SU-DHL-6 (cell line): ENCODE measurements around the gene LCOR.

Experiments
- H2AFZ ChIP-seq: fragments of 200-600 bp; sonication (generic); 2 replicates; pipeline ENCODE4 v1.6.1; 2014; ENCODE audit warnings: low read depth, mild to moderate bottlenecking, moderate library complexity, mixed read lengths, antibody characterized with exemption, low read length; ENCODE audit not compliant: severe bottlenecking
- H3F3A ChIP-seq: fragments of 200-600 bp; shearing (Covaris generic); 2 replicates; pipeline ENCODE4 v1.6.0; 2016; ENCODE audit warnings: antibody characterized with exemption, mild to moderate bottlenecking; ENCODE audit not compliant: insufficient read depth
- H3K27ac ChIP-seq: fragments of 200-600 bp; sonication (generic); 2 replicates; pipeline ENCODE4 v1.5.1; 2016; ENCODE audit warnings: low read depth, mild to moderate bottlenecking, low read length, moderate library complexity, mixed read lengths
- H3K27me3 ChIP-seq: fragments of 200-600 bp; sonication (generic), shearing (Covaris generic); 2 replicates; pipeline ENCODE4 v1.6.0; 2014; ENCODE audit warnings: mild to moderate bottlenecking, low read length
- H3K36me3 ChIP-seq: fragments of 200-600 bp; sonication (generic); 2 replicates; pipeline ENCODE4 v1.6.1; 2014; ENCODE audit warnings: mild to moderate bottlenecking, low read length, mixed read lengths
- H3K4me2 ChIP-seq: fragments of 300-600, 200-600 bp; shearing (Covaris generic), sonication (generic); 2 replicates; pipeline ENCODE4 v1.6.0; 2014; ENCODE audit warnings: low read length, low read depth, mild to moderate bottlenecking; ENCODE audit not compliant: poor library complexity, severe bottlenecking
- H3K4me3 ChIP-seq: fragments of 200-600 bp; sonication (generic); 2 replicates; pipeline ENCODE4 v1.5.1; 2014; ENCODE audit warnings: antibody characterized with exemption, low read length, mild to moderate bottlenecking, mixed read lengths; ENCODE audit not compliant: insufficient read depth, poor library complexity, severe bottlenecking
- H3K79me2 ChIP-seq: fragments of 200-600 bp; sonication (generic); 2 replicates; pipeline ENCODE4 v1.6.1; 2014; ENCODE audit warnings: mild to moderate bottlenecking, low read length, moderate library complexity; ENCODE audit not compliant: insufficient read depth
- H3K9ac ChIP-seq: fragments of 200-600 bp; sonication (generic); 2 replicates; pipeline ENCODE4 v1.7.0; 2014; ENCODE audit warnings: mild to moderate bottlenecking, low read length
- H3K9me2 ChIP-seq: fragments of 200-600 bp; sonication (generic); replicated peaks from 2 replicates; pipeline ENCODE4 v1.6.1; 2014; ENCODE audit warnings: low read length; ENCODE audit not compliant: insufficient read depth
- H3K9me3 ChIP-seq: fragments of 200-600 bp; sonication (generic); 2 replicates; pipeline ENCODE4 v1.6.1; 2014; ENCODE audit warnings: low read length, mixed read lengths; ENCODE audit not compliant: insufficient read depth
- H4K20me1 ChIP-seq: fragments of 200-600 bp; sonication (generic); 2 replicates; pipeline ENCODE4 v1.6.1; 2014; ENCODE audit warnings: low read depth, mild to moderate bottlenecking, antibody characterized with exemption, low read length, moderate library complexity, mixed read lengths
- EZH2phosphoT487 ChIP-seq: fragments of 200-600 bp; sonication (generic), shearing (Covaris generic); conservative IDR thresholded peaks from 2 replicates; pipeline ENCODE4 v1.6.1; 2018; ENCODE audit warnings: mild to moderate bottlenecking, antibody characterized with exemption, low read length, moderate library complexity, mixed read lengths
- TF ChIP-seq, protein P1 (sequence below): fragments of 200-600 bp; sonication (generic); IDR thresholded peaks from one replicate; pipeline ENCODE4 v1.5.1; 2017; ENCODE audit warnings: antibody characterized with exemption, mild to moderate bottlenecking, low read length, moderate library complexity; ENCODE audit not compliant: insufficient read depth, poor library complexity, severe bottlenecking

The LCOR gene

DNA sequence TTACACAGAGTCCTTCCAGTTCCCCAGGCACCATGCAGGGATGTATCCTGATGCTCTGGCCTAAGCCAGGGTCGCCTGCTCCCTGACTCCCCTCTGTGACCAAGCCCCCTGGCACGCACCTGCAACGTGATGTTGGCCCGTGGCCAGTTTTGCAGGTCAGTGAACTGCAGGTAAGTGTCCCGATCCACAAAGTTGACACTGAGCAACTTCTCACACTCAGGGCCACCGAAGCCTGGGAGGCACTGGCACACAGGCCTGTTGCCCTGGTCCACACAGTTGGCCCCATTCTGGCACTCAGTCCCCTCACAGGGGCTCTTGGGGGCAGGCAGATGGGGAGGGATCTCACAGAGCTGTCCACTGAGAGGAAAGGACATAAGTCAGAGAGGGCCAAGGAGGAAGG, 174.3 kb downstream of the LCOR start:
- Histone ChIP-seq H3K9ac (no peak overlapping the region), H3K9me2 (no peaks in the 10 kb centered on the region), H3K4me2 (no peak overlapping the region), H3K4me3 (no peak overlapping the region), H3K36me3 (0 out of 2 replicates have a peak, but pooled peaks cover 6% of the 10 kb centered on the region), H3K9me3 (peaks cover 15% of the 10 kb centered on the region; the same call in 1 of the 2 replicates), H3K27me3 (no peaks in the 10 kb centered on the region), H2AFZ (no peak overlapping the region), H3K27ac (no peak overlapping the region), H4K20me1 (no peaks in the 10 kb centered on the region), H3F3A (no peaks in the 10 kb centered on the region), H3K79me2 (no peaks in the 10 kb centered on the region)
- TF ChIP-seq EZH2phosphoT487: no peak
- TF ChIP-seq, protein P1, sequence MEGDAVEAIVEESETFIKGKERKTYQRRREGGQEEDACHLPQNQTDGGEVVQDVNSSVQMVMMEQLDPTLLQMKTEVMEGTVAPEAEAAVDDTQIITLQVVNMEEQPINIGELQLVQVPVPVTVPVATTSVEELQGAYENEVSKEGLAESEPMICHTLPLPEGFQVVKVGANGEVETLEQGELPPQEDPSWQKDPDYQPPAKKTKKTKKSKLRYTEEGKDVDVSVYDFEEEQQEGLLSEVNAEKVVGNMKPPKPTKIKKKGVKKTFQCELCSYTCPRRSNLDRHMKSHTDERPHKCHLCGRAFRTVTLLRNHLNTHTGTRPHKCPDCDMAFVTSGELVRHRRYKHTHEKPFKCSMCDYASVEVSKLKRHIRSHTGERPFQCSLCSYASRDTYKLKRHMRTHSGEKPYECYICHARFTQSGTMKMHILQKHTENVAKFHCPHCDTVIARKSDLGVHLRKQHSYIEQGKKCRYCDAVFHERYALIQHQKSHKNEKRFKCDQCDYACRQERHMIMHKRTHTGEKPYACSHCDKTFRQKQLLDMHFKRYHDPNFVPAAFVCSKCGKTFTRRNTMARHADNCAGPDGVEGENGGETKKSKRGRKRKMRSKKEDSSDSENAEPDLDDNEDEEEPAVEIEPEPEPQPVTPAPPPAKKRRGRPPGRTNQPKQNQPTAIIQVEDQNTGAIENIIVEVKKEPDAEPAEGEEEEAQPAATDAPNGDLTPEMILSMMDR: no peak

DNA sequence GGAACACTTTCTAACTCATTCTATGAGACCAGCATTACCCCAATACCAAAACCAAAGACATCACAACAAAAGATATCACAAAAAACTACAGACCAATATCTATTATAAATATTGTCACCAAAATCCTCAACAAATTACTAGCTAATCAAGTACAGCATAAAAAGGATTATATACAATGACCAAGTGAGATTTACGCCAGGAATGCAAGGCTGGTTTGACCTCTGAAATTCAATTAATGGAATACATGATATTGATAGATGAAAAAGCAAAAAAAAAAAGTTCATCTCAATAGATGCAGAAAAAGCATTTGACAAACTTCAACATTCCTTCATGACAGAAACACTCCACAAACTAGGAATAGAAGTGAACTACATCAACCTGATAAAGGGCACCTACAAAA, 175.3 kb downstream of the LCOR start:
- Histone ChIP-seq H3K79me2 (no peaks in the 10 kb centered on the region), H3K27me3 (no peaks in the 10 kb centered on the region), H3K4me3 (no peak overlapping the region), H4K20me1 (no peaks in the 10 kb centered on the region), H2AFZ (no peak overlapping the region), H3K4me2 (no peak overlapping the region), H3K27ac (no peak overlapping the region), H3F3A (no peaks in the 10 kb centered on the region), H3K9me3 (peaks cover 15% of the 10 kb centered on the region; the same call in 1 of the 2 replicates), H3K36me3 (0 out of 2 replicates have a peak, but pooled peaks cover 6% of the 10 kb centered on the region), H3K9me2 (no peaks in the 10 kb centered on the region), H3K9ac (no peak overlapping the region)
- TF ChIP-seq EZH2phosphoT487: no peak
- TF ChIP-seq, protein P1: no peak

DNA sequence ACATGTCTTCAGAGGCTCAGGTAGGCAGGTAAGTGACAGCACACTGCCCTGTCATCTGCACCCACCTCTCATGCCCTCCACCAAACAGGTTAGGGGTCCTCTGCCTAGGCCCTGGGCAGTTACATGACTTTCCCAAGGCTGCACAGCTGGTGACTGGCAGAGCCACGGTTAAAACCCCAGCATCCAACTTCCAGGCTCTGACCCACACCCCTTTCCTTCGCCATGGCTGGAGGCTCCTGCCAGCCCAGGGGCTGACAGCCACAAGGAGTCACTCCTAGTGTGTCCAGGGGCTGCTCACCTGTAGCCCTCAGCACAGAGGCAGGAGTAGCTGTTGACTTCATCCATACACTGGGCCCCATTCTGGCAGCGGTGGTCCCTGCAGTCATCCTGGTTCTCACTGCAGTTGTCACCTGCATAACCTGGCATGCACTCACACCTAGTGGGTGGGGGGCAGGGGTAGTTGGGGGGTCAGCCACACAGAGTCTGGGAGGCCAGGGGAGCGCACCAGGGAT, 178.7 kb downstream of the LCOR start:
- Histone ChIP-seq H3K9me2 (no peaks in the 10 kb centered on the region), H3K4me2 (no peak overlapping the region), H3K4me3 (no peak overlapping the region), H3K27me3 (no peaks in the 10 kb centered on the region), H3K36me3 (0 out of 2 replicates have a peak, but pooled peaks cover 6% of the 10 kb centered on the region), H3K27ac (no peak overlapping the region), H3K79me2 (no peaks in the 10 kb centered on the region), H3K9me3 (peaks cover 15% of the 10 kb centered on the region; the same call in 1 of the 2 replicates), H2AFZ (no peak overlapping the region), H3F3A (no peaks in the 10 kb centered on the region), H4K20me1 (no peaks in the 10 kb centered on the region), H3K9ac (no peak overlapping the region)
- TF ChIP-seq, protein P1: no peak
- no peak for TF ChIP-seq EZH2phosphoT487
